ENCODE results near the gene UQCRQ.

UQCRQ gene

GRCh38 chr5:132866342-132867045, at the start of gene UQCRQ, which contains the start of gene GDF9:
UQCRQ (plus strand) TSS chr5:132866642; CDS start chr5:132866882, 240 bp downstream.
GDF9 (minus strand) TSS chr5:132866469; CDS start chr5:132864533, 1,936 bp downstream.
- peak; percentile 87 for DNase-seq

GRCh38 chr5:132817011-132817410, 49.4 kb upstream of the UQCRQ start:
- no peak for DNase-seq

GRCh38 chr5:132819468-132819867, 47.0 kb upstream of the UQCRQ start:
- DNase-seq, result no peak

- DNase-seq, result peak; percentile 30
Measured at GRCh38 chr5:132820162-132820754, 46.2 kb upstream of the UQCRQ start.

GRCh38 chr5:132821350-132821749, 45.1 kb upstream of the UQCRQ start:
- DNase-seq, result no peak

- DNase-seq, result no peak
Measured at GRCh38 chr5:132821791-132822190, 44.7 kb upstream of the UQCRQ start.

GRCh38 chr5:132822650-132823480, 43.6 kb upstream of the UQCRQ start:
- no peak for DNase-seq

- no peak for DNase-seq
Measured at GRCh38 chr5:132823481-132824050, 42.9 kb upstream of the UQCRQ start.

- DNase-seq, result no peak
Measured at GRCh38 chr5:132824426-132824825, 42.0 kb upstream of the UQCRQ start.

GRCh38 chr5:132825033-132825833, 41.2 kb upstream of the UQCRQ start:
- DNase-seq, result no peak

GRCh38 chr5:132825834-132826391, 40.5 kb upstream of the UQCRQ start:
- no peak for DNase-seq

- no peak for DNase-seq
Measured at GRCh38 chr5:132826424-132827082, 39.9 kb upstream of the UQCRQ start.

- no peak for DNase-seq
Measured at GRCh38 chr5:132827943-132828673, 38.3 kb upstream of the UQCRQ start.

- peak; percentile 17 for DNase-seq
Measured at GRCh38 chr5:132828846-132829494, 37.5 kb upstream of the UQCRQ start.

- DNase-seq, result peak; percentile 52
Measured at GRCh38 chr5:132829742-132830435, 36.6 kb upstream of the UQCRQ start.

GRCh38 chr5:132830436-132831094, 35.9 kb upstream of the UQCRQ start, which contains the start of gene SHROOM1:
SHROOM1 (minus strand) TSS chr5:132830647; CDS start chr5:132826140, 4,507 bp downstream.
- peak; percentile 17 for DNase-seq

- no peak for DNase-seq
Measured at GRCh38 chr5:132831095-132831860, 35.2 kb upstream of the UQCRQ start.

GRCh38 chr5:132832612-132833011, 33.8 kb upstream of the UQCRQ start:
- no peak for DNase-seq
